AG04450 (cell line): ENCODE results near the gene AGPAT4. TPM values are rescaled to one million over a fixed set of nuclear protein-coding genes. Genes with fewer than 3 reads are reported as not detected.

Source experiments
- CTCF ChIA-PET: fragments of 300-600, 350-600 bp; formaldehyde crosslinking; extraction: SDS; loops from one replicate; lab custom pipeline; 2022; ENCODE audit warnings: antibody characterized with exemption, inconsistent platforms; lab: Charles Lee
- POLR2A ChIA-PET: fragments of 350-600 bp; formaldehyde crosslinking; extraction: SDS; loops from one replicate; lab custom pipeline; 2021; ENCODE audit warnings: antibody characterized with exemption, inconsistent platforms; lab: Yijun Ruan, JAX
- DNase-seq: peaks from one replicate; pipeline ENCODE4 v3.0.0-alpha.2; 2011; ENCODE audit warnings: low read depth, low spot score
- H3K27ac ChIP-seq: one replicate; pipeline ENCODE4 v1.5.1; 2012; ENCODE audit warnings: low read depth, low read length, control low read depth
- H3K27me3 ChIP-seq: one replicate; pipeline ENCODE4 v1.6.0; 2012; ENCODE audit warnings: low read length; ENCODE audit not compliant: control insufficient read depth, insufficient read depth
- H3K4me3 ChIP-seq: 2 replicates; pipeline ENCODE4 v1.5.1; 2011; ENCODE audit warnings: mild to moderate bottlenecking, low read depth, low read length, control low read depth
- H3K9me3 ChIP-seq: 2 replicates; pipeline ENCODE4 v1.5.1; 2012; ENCODE audit warnings: low read length; ENCODE audit not compliant: control insufficient read depth, insufficient read depth
- CTCF ChIP-seq: IDR thresholded peaks from 2 replicates; pipeline ENCODE4 v1.5.1; 2011; ENCODE audit warnings: low read depth, low read length, control low read depth, inconsistent platforms
- polyA plus RNA-seq: library from polyadenylated mRNA; depleted of rRNA; stranded (reverse); fragments of >200 nt; gene quantifications from 2 replicates; pipeline ENCODE4 v1.2.3, GENCODE V29; 2011

Gene AGPAT4
- polyA plus RNA-seq, 1 experiment, result 10.0 TPM

GRCh38 chr6:161094955-161095354 is 178.9 kb downstream of the AGPAT4 start:
- POLR2A ChIA-PET, result no interaction called here
- H3K9me3 ChIP-seq, result no peaks in the 10 kb centered on the region
- H3K27me3 ChIP-seq, result no peaks in the 10 kb centered on the region
- H3K27ac ChIP-seq, result no peak overlapping the region
- DNase-seq, result no peak
- CTCF ChIA-PET, result interaction anchor here (5.0 kb wide), 1 partner anchor 276 kb away, joined by 25 read pairs; no protein-coding TSS in a partner anchor
- TF ChIP-seq CTCF, result no peak
- no peak overlapping the region for H3K4me3 ChIP-seq

- CTCF ChIA-PET, result interaction anchor here (1.8 to 3.3 kb wide), 3 partner anchors 10 to 282 kb away, joined by 8 to 9 read pairs (median 9); no protein-coding TSS in a partner anchor
Observed at GRCh38 chr6:161091972-161092701, 181.7 kb downstream of the AGPAT4 start.

GRCh38 chr6:161091151-161091550 is 182.7 kb downstream of the AGPAT4 start:
- H3K27ac ChIP-seq, result no peak overlapping the region
- CTCF ChIA-PET, result interaction anchor here (1.8 to 3.3 kb wide), 3 partner anchors 11 to 283 kb away, joined by 8 to 9 read pairs (median 9); no protein-coding TSS in a partner anchor

More at GRCh38 chr6:161091972-161092701, 181.7 kb downstream of the AGPAT4 start:
- H3K4me3 ChIP-seq, result no peak overlapping the region
- no peaks in the 10 kb centered on the region for H3K9me3 ChIP-seq
- POLR2A ChIA-PET, result no interaction called here
- TF ChIP-seq CTCF, result no peak
- no peak overlapping the region for H3K27ac ChIP-seq
- DNase-seq, result no peak
- H3K27me3 ChIP-seq, result no peaks in the 10 kb centered on the region

GRCh38 chr6:161088676-161089328 is 185.1 kb downstream of the AGPAT4 start:
- no peak for DNase-seq
- Histone ChIP-seq H3K27ac (no peak overlapping the region), H3K4me3 (no peak overlapping the region), H3K9me3 (no peaks in the 10 kb centered on the region), H3K27me3 (no peaks in the 10 kb centered on the region)
- ChIA-PET CTCF (interaction anchor here (0.8 to 1.2 kb wide), 4 partner anchors 12 to 282 kb away, joined by 3 to 9 read pairs (median 6); no protein-coding TSS in a partner anchor), POLR2A (no interaction called here)
- TF ChIP-seq CTCF, result no peak

More at GRCh38 chr6:161091151-161091550, 182.7 kb downstream of the AGPAT4 start:
- POLR2A ChIA-PET, result no interaction called here
- no peaks in the 10 kb centered on the region for H3K9me3 ChIP-seq
- H3K27me3 ChIP-seq, result no peaks in the 10 kb centered on the region
- H3K4me3 ChIP-seq, result no peak overlapping the region
- TF ChIP-seq CTCF, result no peak
- DNase-seq, result no peak
